ENCODE data around the gene PLD1.

DNA sequence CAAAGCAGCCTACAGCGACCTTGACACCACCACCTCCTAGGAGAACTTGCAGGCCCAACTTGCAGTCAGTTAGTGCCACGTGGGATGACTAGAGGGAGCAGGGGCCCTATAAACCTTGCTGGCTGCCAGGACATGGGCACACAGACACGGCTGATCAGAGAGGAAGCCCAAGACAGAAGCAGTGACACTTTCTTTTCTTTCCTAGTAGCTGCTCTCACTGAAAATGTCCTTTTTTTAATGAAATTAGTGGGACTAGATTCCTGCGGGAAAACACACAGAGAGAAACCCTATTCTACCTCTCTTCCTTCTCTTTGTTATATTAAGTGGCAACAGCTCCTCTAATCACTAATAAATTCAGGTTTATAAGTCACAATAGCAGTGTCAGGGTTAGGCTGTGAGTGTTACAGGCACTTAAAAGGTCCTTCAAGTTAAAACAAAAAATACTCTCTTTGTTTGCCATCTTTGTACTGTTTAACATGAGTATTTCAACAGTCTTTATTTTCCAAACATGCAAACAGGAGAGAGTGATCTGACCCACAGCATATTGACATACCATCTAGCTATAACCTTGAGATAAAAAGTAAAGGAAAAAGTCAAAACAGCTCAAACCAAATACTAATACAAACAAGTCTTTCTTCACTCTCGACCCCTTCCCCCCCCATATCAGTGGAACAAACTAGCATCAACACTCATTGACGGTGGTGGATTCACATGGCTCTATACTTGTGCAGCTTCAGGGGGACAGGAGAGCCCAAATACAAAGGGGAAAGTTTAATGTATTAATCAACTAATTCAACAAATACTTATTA is 30.7 kb upstream of the PLD1 start:
- TF ChIP-seq EP300 (IDR thresholded peaks at IDR 0.05) (no peak), CTCF (IDR thresholded peaks at IDR 0.05) (no peak)
